K562 (cell line): ENCODE results near the gene PNPLA2. TPM values are rescaled to one million over a fixed set of nuclear protein-coding genes. Genes with fewer than 3 reads are reported as not detected.

ENCODE experiments used
- ARID3A ChIP-seq: IDR thresholded peaks from 2 replicates; pipeline ENCODE4 v1.6.1; 2012; ENCODE audit warnings: low read depth, low read length, improper control_type of control experiment, borderline replicate concordance
- CHAMP1 ChIP-seq: fragments of 450-650 bp; IDR thresholded peaks from 2 replicates; pipeline ENCODE4 v1.6.1; 2016; ENCODE audit warnings: mild to moderate bottlenecking
- E2F1 ChIP-seq: sonication (generic); formaldehyde crosslinking; IDR thresholded peaks from 2 replicates; pipeline ENCODE4 v1.8.1; 2023; ENCODE audit warnings: mild to moderate bottlenecking, missing genetic modification reagents, moderate library complexity
- KAT2B ChIP-seq: IDR thresholded peaks from one replicate; pipeline ENCODE4 v1.6.1; 2012; ENCODE audit warnings: low read depth, mild to moderate bottlenecking, control low read depth, inconsistent platforms, low read length, moderate library complexity
- MEF2A ChIP-seq: IDR thresholded peaks from 2 replicates; pipeline ENCODE4 v1.6.1; 2011; ENCODE audit warnings: low read depth, mild to moderate bottlenecking, low read length, moderate library complexity; ENCODE audit not compliant: control insufficient read depth
- MXD1 ChIP-seq: fragments of 250-450 bp; sonication (Bioruptor Pico); IDR thresholded peaks from 2 replicates; pipeline ENCODE4 v1.8.0; 2021; ENCODE audit warnings: borderline replicate concordance, mild to moderate bottlenecking, moderate library complexity; ENCODE audit not compliant: poor library complexity, severe bottlenecking
- MYC ChIP-seq, 2 experiments: fragments of 250-450 bp in 1 of 2; sonication (Bioruptor Pico) in 1 of 2; IDR thresholded peaks; 2 replicates each; pipeline versions ENCODE4 v1.5.1 to v1.6.1; 2012 to 2021; ENCODE audit warnings: low read depth in 2 of 2, borderline replicate concordance in 1 of 2, improper control_type of control experiment in 1 of 2, low read length in 1 of 2, mild to moderate bottlenecking in 1 of 2, moderate library complexity in 1 of 2
- PCBP1 ChIP-seq: fragments of 200-400 bp; formaldehyde crosslinking; IDR thresholded peaks from 2 replicates; pipeline ENCODE4 v1.6.1; 2018; ENCODE audit warnings: mild to moderate bottlenecking, low read depth, low read length; ENCODE audit not compliant: poor library complexity, severe bottlenecking
- PHB2 ChIP-seq: fragments of 450-650 bp; IDR thresholded peaks from 2 replicates; pipeline ENCODE4 v1.6.1; 2017; ENCODE audit warnings: low read depth
- POLR2A ChIP-seq: fragments of 450-650 bp; conservative IDR thresholded peaks from 2 replicates; pipeline ENCODE4 v1.6.1; 2016
- RBM25 ChIP-seq: fragments of 200-400 bp; formaldehyde crosslinking; IDR thresholded peaks from 2 replicates; pipeline ENCODE4 v1.6.1; 2018; ENCODE audit warnings: low read length, low read depth, moderate library complexity; ENCODE audit not compliant: severe bottlenecking
- SMARCB1 ChIP-seq: IDR thresholded peaks from 2 replicates; pipeline ENCODE4 v1.6.1; 2011; ENCODE audit warnings: improper control_type of control experiment, low read depth; ENCODE audit not compliant: insufficient read length
- TAL1 ChIP-seq: fragments of 450-650 bp; IDR thresholded peaks from 2 replicates; pipeline ENCODE4 v1.6.1; 2016; ENCODE audit warnings: mild to moderate bottlenecking
- TBP ChIP-seq: optimal IDR thresholded peaks from 2 replicates; pipeline ENCODE3; 2011; ENCODE audit warnings: low read depth, low read length, improper control_type of control experiment
- TCF7 ChIP-seq: sonication (generic); IDR thresholded peaks from 2 replicates; pipeline ENCODE4 v1.6.1; 2016; ENCODE audit warnings: antibody characterized with exemption, borderline replicate concordance
- TFAM ChIP-seq: fragments of 250-450 bp; sonication (Bioruptor Pico); conservative IDR thresholded peaks from 2 replicates; pipeline ENCODE4 v1.5.0; 2021; ENCODE audit warnings: mild to moderate bottlenecking, moderate library complexity
- ZBTB49 ChIP-seq: sonication (generic); formaldehyde crosslinking; IDR thresholded peaks from 2 replicates; pipeline ENCODE4 v1.8.0; 2022; ENCODE audit warnings: missing genetic modification reagents, mild to moderate bottlenecking, borderline replicate concordance
- ZC3H8 ChIP-seq: fragments of 450-650 bp; IDR thresholded peaks from 2 replicates; pipeline ENCODE4 v1.6.1; 2017
- ZNF311 ChIP-seq: fragments of 250-450 bp; sonication (Bioruptor Pico); IDR thresholded peaks from 2 replicates; pipeline ENCODE4 v1.4.0; 2020; ENCODE audit warnings: mild to moderate bottlenecking, moderate library complexity
- ZNF766 ChIP-seq: fragments of 200-800 bp; sonication (Bioruptor generic); conservative IDR thresholded peaks from 2 replicates; pipeline ENCODE4 v1.6.1; 2016; ENCODE audit warnings: missing genetic modification characterization, missing compliant biosample characterization
- polyA plus RNA-seq, 8 experiments: library from polyadenylated mRNA; depleted of rRNA in 4 of 8; stranded (reverse) in 5 of 8; unstranded in 3 of 8; fragments of >200 nt; fragmentation: Nextera tagmentation in 2 of 8; fragmentation: Illumina TruSeq in 1 of 8; extraction: Ambion mirVana in 2 of 8; extraction: Trizol in 1 of 8; gene quantifications; 2 replicates each; pipeline versions ENCODE4 v1.2.1 to v1.2.3, GENCODE V29; 2011 to 2014; ENCODE audit warnings: inconsistent platforms in 1 of 8, missing spikeins in 1 of 8
- total RNA-seq, 7 experiments: library from RNA; depleted of rRNA in 6 of 7; stranded (reverse); fragments of >200 nt in 6 of 7; fragmentation: Illumina TruSeq in 2 of 7; extraction: Trizol in 2 of 7; gene quantifications; 2 replicates each; pipeline versions ENCODE4 v1.2.1 to v1.2.3, GENCODE V29; 2011 to 2021; ENCODE audit warnings: low replicate concordance in 1 of 7

Gene PNPLA2
- total and polyA plus RNA-seq, 9 of the 15 experiments (the other 6 are each of a cell fraction or from before 2014, with no cell fraction given) = 0.39 to 87.1 (median 8.4) TPM

GRCh38 chr11:842370-843002 is 23.8 kb downstream of the PNPLA2 start, which contains the start of the genes POLR2L and TSPAN4 (continued):
- no peak for TF ChIP-seq ZBTB49 (CRISPR knock-in tag)
- no peak for TF ChIP-seq SMARCB1
- no peak; the same call in 1 of the 2 replicates for TF ChIP-seq TCF7
- no peak for TF ChIP-seq PHB2
- TF ChIP-seq KAT2B = no peak
- peak; percentile 95 for TF ChIP-seq POLR2A
- TF ChIP-seq MYC (IDR thresholded peaks at IDR 0.05; ENCODE audit: low read depth, low read length) = peak; percentile 77
- TF ChIP-seq MYC (CRISPR knock-in tag; IDR thresholded peaks at IDR 0.05; ENCODE audit: borderline replicate concordance, low read depth) = no peak
- peak; percentile 98 for TF ChIP-seq MXD1 (CRISPR knock-in tag)
- TF ChIP-seq PCBP1 = peak; percentile 91
- TF ChIP-seq CHAMP1 = no peak
- no peak for TF ChIP-seq ZC3H8
- peak; percentile 97 for TF ChIP-seq TBP
- no peak for TF ChIP-seq ZNF311 (CRISPR knock-in tag)
- no peak for TF ChIP-seq ZNF766 (CRISPR knock-in tag)
- TF ChIP-seq TAL1 = no peak
- no peak for TF ChIP-seq RBM25
- TF ChIP-seq TFAM = no peak
- no peak for TF ChIP-seq ARID3A
- TF ChIP-seq E2F1 (CRISPR knock-in tag) = no peak
- no peak for TF ChIP-seq MEF2A
